OCI-LY3 (cell line): Measurements from ENCODE around the gene FRG2B.
"Not testable (repeated sequence)": the region's sequence is repeated elsewhere in the genome, so short reads cannot be mapped to it uniquely, and the experiment has no call there.

Source experiments
- EZH2phosphoT487 ChIP-seq: fragments of 200-600 bp; shearing (Covaris generic); IDR thresholded peaks from 2 replicates; pipeline ENCODE4 v1.6.1; 2018; ENCODE audit warnings: antibody characterized with exemption, mixed run types, low read depth
- TF ChIP-seq, protein P1 (sequence below): fragments of 200-600, 300-600 bp; sonication (generic); IDR thresholded peaks from 2 replicates; pipeline ENCODE4 v1.5.1; 2014; ENCODE audit warnings: antibody characterized with exemption, low read length, low read depth

DNA sequence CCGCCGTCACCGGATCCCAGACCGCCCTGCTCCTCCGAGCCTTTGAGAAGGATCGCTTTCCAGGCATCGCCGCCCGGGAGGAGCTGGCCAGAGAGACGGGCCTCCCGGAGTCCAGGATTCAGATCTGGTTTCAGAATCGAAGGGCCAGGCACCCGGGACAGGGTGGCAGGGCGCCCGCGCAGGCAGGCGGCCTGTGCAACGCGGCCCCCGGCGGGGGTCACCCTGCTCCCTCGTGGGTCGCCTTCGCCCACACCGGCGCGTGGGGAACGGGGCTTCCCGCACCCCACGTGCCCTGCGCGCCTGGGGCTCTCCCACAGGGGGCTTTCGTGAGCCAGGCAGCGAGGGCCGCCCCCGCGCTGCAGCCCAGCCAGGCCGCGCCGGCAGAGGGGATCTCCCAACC lies 40.9 kb upstream of the FRG2B start:
- TF ChIP-seq, protein P1, sequence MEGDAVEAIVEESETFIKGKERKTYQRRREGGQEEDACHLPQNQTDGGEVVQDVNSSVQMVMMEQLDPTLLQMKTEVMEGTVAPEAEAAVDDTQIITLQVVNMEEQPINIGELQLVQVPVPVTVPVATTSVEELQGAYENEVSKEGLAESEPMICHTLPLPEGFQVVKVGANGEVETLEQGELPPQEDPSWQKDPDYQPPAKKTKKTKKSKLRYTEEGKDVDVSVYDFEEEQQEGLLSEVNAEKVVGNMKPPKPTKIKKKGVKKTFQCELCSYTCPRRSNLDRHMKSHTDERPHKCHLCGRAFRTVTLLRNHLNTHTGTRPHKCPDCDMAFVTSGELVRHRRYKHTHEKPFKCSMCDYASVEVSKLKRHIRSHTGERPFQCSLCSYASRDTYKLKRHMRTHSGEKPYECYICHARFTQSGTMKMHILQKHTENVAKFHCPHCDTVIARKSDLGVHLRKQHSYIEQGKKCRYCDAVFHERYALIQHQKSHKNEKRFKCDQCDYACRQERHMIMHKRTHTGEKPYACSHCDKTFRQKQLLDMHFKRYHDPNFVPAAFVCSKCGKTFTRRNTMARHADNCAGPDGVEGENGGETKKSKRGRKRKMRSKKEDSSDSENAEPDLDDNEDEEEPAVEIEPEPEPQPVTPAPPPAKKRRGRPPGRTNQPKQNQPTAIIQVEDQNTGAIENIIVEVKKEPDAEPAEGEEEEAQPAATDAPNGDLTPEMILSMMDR, result not testable (repeated sequence)
- TF ChIP-seq EZH2phosphoT487, result not testable (repeated sequence)
